Type B pancreatic cell (in vitro differentiated cells): ENCODE measurements around the gene PNPLA6. TPM values are rescaled to one million over a fixed set of nuclear protein-coding genes. Genes with fewer than 3 reads are reported as not detected.
"Not testable (repeated sequence)": the region's sequence is repeated elsewhere in the genome, so short reads cannot be mapped to it uniquely, and the experiment has no call there.

Source experiments
- DNase-seq: peaks from one replicate; pipeline ENCODE4 v3.0.0; 2021; ENCODE audit warnings: mixed read lengths; ENCODE audit not compliant: unreplicated experiment; ENCODE audit errors: extremely low spot score
- H3K27ac Mint-ChIP-seq: 2 replicates; pipeline ENCODE4 v1.8.0; 2021; ENCODE audit warnings: mild to moderate bottlenecking, mixed read lengths
- H3K27me3 Mint-ChIP-seq: 2 replicates; pipeline ENCODE4 v1.8.0; 2021; ENCODE audit warnings: mixed read lengths
- H3K36me3 Mint-ChIP-seq: 2 replicates; pipeline ENCODE4 v1.8.0; 2021; ENCODE audit warnings: mixed read lengths
- H3K4me1 Mint-ChIP-seq: one replicate; pipeline ENCODE4 v1.8.0; 2021; ENCODE audit warnings: mixed read lengths; ENCODE audit not compliant: unreplicated experiment
- H3K4me3 Mint-ChIP-seq: 2 replicates; pipeline ENCODE4 v1.8.0; 2021; ENCODE audit warnings: mild to moderate bottlenecking, mixed read lengths
- H3K9me3 Mint-ChIP-seq: 2 replicates; pipeline ENCODE4 v1.8.0; 2021; ENCODE audit warnings: mixed read lengths
- CTCF ChIP-seq: fragments of 200-600 bp; sonication (generic); conservative IDR thresholded peaks from 2 replicates; pipeline ENCODE4 v1.5.0; 2021; ENCODE audit warnings: antibody characterized with exemption, mild to moderate bottlenecking
- total RNA-seq: library from RNA; stranded (reverse); gene quantifications from 2 replicates; pipeline ENCODE4 v1.2.1, GENCODE V29; 2021; ENCODE audit warnings: low replicate concordance

The PNPLA6 gene
- total RNA-seq, 1 donor from 2014 or later, result 84.3 TPM

- no peaks in the 10 kb centered on the region for H3K27me3 Mint-ChIP-seq
- H3K27ac Mint-ChIP-seq, result no peak overlapping the region
- DNase-seq, result no peak
- no peaks in the 10 kb centered on the region for H3K4me1 Mint-ChIP-seq
- TF ChIP-seq CTCF, result no peak
- H3K4me3 Mint-ChIP-seq, result no peak overlapping the region
- peaks cover 11% of the 10 kb centered on the region for H3K36me3 Mint-ChIP-seq
- no peaks in the 10 kb centered on the region for H3K9me3 Mint-ChIP-seq
Measured at GRCh38 chr19:7562646-7563393, 27.3 kb downstream of the PNPLA6 start.

- no peak for TF ChIP-seq CTCF
- no peaks in the 10 kb centered on the region for H3K4me1 Mint-ChIP-seq
- no peak overlapping the region for H3K4me3 Mint-ChIP-seq
- no peak for DNase-seq
- no peak overlapping the region for H3K27ac Mint-ChIP-seq
- no peaks in the 10 kb centered on the region for H3K27me3 Mint-ChIP-seq
- H3K36me3 Mint-ChIP-seq, result peaks cover 4% of the 10 kb centered on the region
- no peaks in the 10 kb centered on the region for H3K9me3 Mint-ChIP-seq
Measured at GRCh38 chr19:7564866-7565265, 29.3 kb downstream of the PNPLA6 start.

GRCh38 chr19:7565332-7565731, 29.8 kb downstream of the PNPLA6 start:
- Mint-ChIP-seq H3K36me3 (peaks cover 1% of the 10 kb centered on the region), H3K4me1 (no peaks in the 10 kb centered on the region), H3K9me3 (no peaks in the 10 kb centered on the region), H3K4me3 (no peak overlapping the region), H3K27ac (no peak overlapping the region), H3K27me3 (no peaks in the 10 kb centered on the region)
- TF ChIP-seq CTCF, result no peak
- DNase-seq, result no peak

- Mint-ChIP-seq H3K4me1 (no peaks in the 10 kb centered on the region), H3K36me3 (no peaks in the 10 kb centered on the region), H3K4me3 (no peak overlapping the region), H3K27me3 (peaks cover 5% of the 10 kb centered on the region), H3K27ac (no peak overlapping the region), H3K9me3 (no peaks in the 10 kb centered on the region)
- no peak for DNase-seq
- TF ChIP-seq CTCF, result no peak
Measured at GRCh38 chr19:7570761-7571160, 35.2 kb downstream of the PNPLA6 start.

GRCh38 chr19:7575434-7576040, 40.0 kb downstream of the PNPLA6 start:
- no peak overlapping the region for H3K4me3 Mint-ChIP-seq
- no peaks in the 10 kb centered on the region for H3K36me3 Mint-ChIP-seq
- DNase-seq, result no peak
- H3K27me3 Mint-ChIP-seq, result peaks cover 26% of the 10 kb centered on the region
- no peak for TF ChIP-seq CTCF
- no peaks in the 10 kb centered on the region for H3K4me1 Mint-ChIP-seq
- H3K9me3 Mint-ChIP-seq, result no peaks in the 10 kb centered on the region
- H3K27ac Mint-ChIP-seq, result no peak overlapping the region

GRCh38 chr19:7577422-7577821, 41.9 kb downstream of the PNPLA6 start:
- H3K27ac Mint-ChIP-seq, H3K36me3 Mint-ChIP-seq, H3K4me1 Mint-ChIP-seq, DNase-seq, H3K9me3 Mint-ChIP-seq, H3K4me3 Mint-ChIP-seq: not testable (repeated sequence)
- peaks cover 35% of the 10 kb centered on the region for H3K27me3 Mint-ChIP-seq
